Fibroblast of lung (primary cell): ENCODE measurements around the gene ZNF512. TPM values are rescaled to one million over a fixed set of nuclear protein-coding genes. Genes with fewer than 3 reads are reported as not detected.
A peak's percentile ranks its signal among the peaks of the same experiment; 100 is the strongest.

Experiments used
- DNase-seq, 2 donors: peaks; one replicate each; pipeline versions ENCODE4 v3.0.0 to v3.0.0-alpha.2; 2010; ENCODE audit warnings: low read depth in 2 of 2
- H2AFZ ChIP-seq: 2 replicates; pipeline ENCODE4 v1.5.1; 2012; ENCODE audit warnings: low read length, control low read depth, inconsistent platforms
- H3K27ac ChIP-seq: 2 replicates; pipeline ENCODE4 v1.5.1; 2011; ENCODE audit warnings: low read length, control low read depth; ENCODE audit not compliant: insufficient read depth
- H3K27me3 ChIP-seq: 2 replicates; pipeline ENCODE4 v1.5.1; 2011; ENCODE audit warnings: mild to moderate bottlenecking, low read length; ENCODE audit not compliant: control insufficient read depth, insufficient read depth
- H3K36me3 ChIP-seq: 2 replicates; pipeline ENCODE4 v1.5.1; 2011; ENCODE audit warnings: low read length; ENCODE audit not compliant: control insufficient read depth, insufficient read depth
- H3K4me1 ChIP-seq: 2 replicates; pipeline ENCODE4 v1.5.1; 2011; ENCODE audit warnings: low read length; ENCODE audit not compliant: control insufficient read depth, insufficient read depth; ENCODE audit errors: extremely low read depth
- H3K4me2 ChIP-seq: 2 replicates; pipeline ENCODE4 v1.5.1; 2011; ENCODE audit warnings: low read length, control low read depth; ENCODE audit not compliant: insufficient read depth; ENCODE audit errors: extremely low read depth
- H3K4me3 ChIP-seq, 4 experiments: fragments of 200-600 bp in 1 of 4; sonication (generic) in 1 of 4; replicated peaks in 1 of 4; 2 replicates each; pipeline ENCODE4 v1.5.1; 2011 to 2016; ENCODE audit warnings: low read length in 4 of 4, low read depth in 3 of 4, mild to moderate bottlenecking in 3 of 4, control low read depth in 2 of 4, inconsistent platforms in 1 of 4, mixed read lengths in 1 of 4; ENCODE audit not compliant: insufficient read depth in 1 of 4; ENCODE audit errors: control extremely low read depth in 1 of 4
- H3K79me2 ChIP-seq: 2 replicates; pipeline ENCODE4 v1.5.1; 2012; ENCODE audit warnings: mild to moderate bottlenecking, low read length, inconsistent platforms; ENCODE audit not compliant: control insufficient read depth, insufficient read depth
- H3K9ac ChIP-seq: 2 replicates; pipeline ENCODE4 v1.5.1; 2011; ENCODE audit warnings: mild to moderate bottlenecking, low read length, control low read depth; ENCODE audit not compliant: insufficient read depth
- H3K9me3 ChIP-seq: 2 replicates; pipeline ENCODE4 v1.5.1; 2012; ENCODE audit warnings: low read depth, low read length; ENCODE audit not compliant: control insufficient read depth, insufficient read depth
- H4K20me1 ChIP-seq: 2 replicates; pipeline ENCODE4 v1.5.1; 2011; ENCODE audit warnings: low read length; ENCODE audit not compliant: control insufficient read depth, insufficient read depth; ENCODE audit errors: extremely low read depth
- EZH2 ChIP-seq: IDR thresholded peaks from 2 replicates; pipeline ENCODE4 v1.5.1; 2012; ENCODE audit warnings: low read length, control low read depth, mild to moderate bottlenecking; ENCODE audit errors: missing control alignments
- polyA plus RNA-seq, 2 donors: library from polyadenylated mRNA; depleted of rRNA in 1 of 2; stranded (reverse) in 1 of 2; unstranded in 1 of 2; fragments of >200 nt; gene quantifications; 2 replicates each; pipeline ENCODE4 v1.2.1, GENCODE V29; 2011 to 2012; ENCODE audit warnings: missing spikeins in 1 of 2
- total RNA-seq: library from RNA; depleted of rRNA; stranded (reverse); fragments of >200 nt; gene quantifications from 2 replicates; pipeline ENCODE4 v1.2.1, GENCODE V29; 2014
- TF ChIP-seq, protein P1 (sequence below), 2 donors: IDR thresholded peaks in 1 of 2; conservative IDR thresholded peaks in 1 of 2; 1 replicate in 1 of 2; 2 replicates in 1 of 2; pipeline ENCODE4 v1.5.1; 2011 to 2012; ENCODE audit warnings: low read length in 2 of 2, control low read depth in 1 of 2, inconsistent platforms in 1 of 2, low read depth in 1 of 2, mild to moderate bottlenecking in 1 of 2

ZNF512 gene
- total and polyA plus RNA-seq, 2 donors (not counting 1 experiment from before 2014, with no cell fraction given) = 23.6 to 36.6 TPM

DNA sequence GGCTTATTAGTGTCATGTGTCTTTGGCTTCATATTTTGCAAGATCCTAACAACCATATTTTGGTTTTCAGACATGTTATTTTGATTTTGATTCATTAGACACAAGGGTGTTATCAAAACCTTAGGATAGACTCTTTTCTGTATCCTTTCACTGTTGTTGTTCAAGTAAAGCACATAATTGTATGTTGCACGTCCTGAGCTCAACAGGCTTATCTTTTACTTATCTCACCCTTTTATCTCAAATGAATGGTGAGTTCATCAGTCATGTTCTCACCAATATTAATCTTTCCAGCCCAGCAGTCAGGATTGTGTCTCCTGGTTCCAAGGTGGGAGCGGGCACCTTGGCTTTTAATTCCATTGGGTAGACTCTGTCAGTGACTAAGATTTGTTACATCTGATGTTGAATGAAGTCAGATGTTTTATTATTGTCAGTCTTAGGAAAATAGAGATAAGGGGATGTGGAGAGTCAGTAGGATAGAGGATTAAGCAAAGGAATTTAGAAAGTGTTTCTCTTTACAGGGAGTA is 57.9 kb downstream of the ZNF512 start:
- H4K20me1 ChIP-seq = no peaks in the 10 kb centered on the region
- no peaks in the 10 kb centered on the region for H3K27me3 ChIP-seq
- DNase-seq = peak in 1 of 2 donors; percentile 42
- TF ChIP-seq, protein P1, sequence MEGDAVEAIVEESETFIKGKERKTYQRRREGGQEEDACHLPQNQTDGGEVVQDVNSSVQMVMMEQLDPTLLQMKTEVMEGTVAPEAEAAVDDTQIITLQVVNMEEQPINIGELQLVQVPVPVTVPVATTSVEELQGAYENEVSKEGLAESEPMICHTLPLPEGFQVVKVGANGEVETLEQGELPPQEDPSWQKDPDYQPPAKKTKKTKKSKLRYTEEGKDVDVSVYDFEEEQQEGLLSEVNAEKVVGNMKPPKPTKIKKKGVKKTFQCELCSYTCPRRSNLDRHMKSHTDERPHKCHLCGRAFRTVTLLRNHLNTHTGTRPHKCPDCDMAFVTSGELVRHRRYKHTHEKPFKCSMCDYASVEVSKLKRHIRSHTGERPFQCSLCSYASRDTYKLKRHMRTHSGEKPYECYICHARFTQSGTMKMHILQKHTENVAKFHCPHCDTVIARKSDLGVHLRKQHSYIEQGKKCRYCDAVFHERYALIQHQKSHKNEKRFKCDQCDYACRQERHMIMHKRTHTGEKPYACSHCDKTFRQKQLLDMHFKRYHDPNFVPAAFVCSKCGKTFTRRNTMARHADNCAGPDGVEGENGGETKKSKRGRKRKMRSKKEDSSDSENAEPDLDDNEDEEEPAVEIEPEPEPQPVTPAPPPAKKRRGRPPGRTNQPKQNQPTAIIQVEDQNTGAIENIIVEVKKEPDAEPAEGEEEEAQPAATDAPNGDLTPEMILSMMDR (conservative IDR thresholded peaks at IDR 0.05 in 1 of 2, IDR thresholded peaks at IDR 0.05 in 1 of 2; ENCODE audit: low read depth in 1 of 2, low read length in 2 of 2) = no peak
- no peak for TF ChIP-seq EZH2
- H3K4me2 ChIP-seq = no peak overlapping the region
- no peak overlapping the region for H3K9ac ChIP-seq
- H3K4me3 ChIP-seq = no peak overlapping the region
- no peaks in the 10 kb centered on the region for H3K4me1 ChIP-seq
- H3K36me3 ChIP-seq = peaks cover 4% of the 10 kb centered on the region
- H3K27ac ChIP-seq = no peak overlapping the region
- H3K9me3 ChIP-seq = no peaks in the 10 kb centered on the region
- H2AFZ ChIP-seq = no peak overlapping the region
- H3K79me2 ChIP-seq = no peaks in the 10 kb centered on the region

DNA sequence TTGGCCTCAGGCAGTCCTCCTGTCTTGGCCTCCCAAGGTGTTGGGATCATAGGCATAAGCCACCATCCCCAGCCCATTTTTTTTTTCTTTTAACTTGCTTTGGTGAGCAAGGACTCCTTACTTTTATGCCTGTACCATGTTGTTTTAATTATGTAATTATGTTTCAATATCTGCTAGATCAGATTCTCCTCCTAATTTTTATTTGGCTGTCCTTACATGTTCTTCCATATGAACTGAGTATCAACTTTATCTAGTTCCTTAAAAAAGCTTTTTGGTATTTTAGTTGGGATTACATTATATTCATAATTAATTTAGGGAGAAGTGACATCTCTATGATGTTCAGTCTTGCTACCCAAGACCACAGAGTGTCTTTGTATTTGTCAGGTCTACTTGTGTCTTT is 62.4 kb downstream of the ZNF512 start:
- Histone ChIP-seq H3K4me3 (no peak overlapping the region), H2AFZ (no peak overlapping the region), H3K9ac (no peak overlapping the region), H3K9me3 (no peaks in the 10 kb centered on the region), H3K79me2 (no peaks in the 10 kb centered on the region), H3K4me1 (no peaks in the 10 kb centered on the region), H3K4me2 (no peak overlapping the region), H3K27ac (no peak overlapping the region), H3K36me3 (peaks cover 5% of the 10 kb centered on the region), H4K20me1 (no peaks in the 10 kb centered on the region), H3K27me3 (no peaks in the 10 kb centered on the region)
- no peak for TF ChIP-seq EZH2
- TF ChIP-seq, protein P1 (conservative IDR thresholded peaks at IDR 0.05 in 1 of 2, IDR thresholded peaks at IDR 0.05 in 1 of 2; ENCODE audit: low read depth in 1 of 2, low read length in 2 of 2) = no peak
- no peak for DNase-seq

DNA sequence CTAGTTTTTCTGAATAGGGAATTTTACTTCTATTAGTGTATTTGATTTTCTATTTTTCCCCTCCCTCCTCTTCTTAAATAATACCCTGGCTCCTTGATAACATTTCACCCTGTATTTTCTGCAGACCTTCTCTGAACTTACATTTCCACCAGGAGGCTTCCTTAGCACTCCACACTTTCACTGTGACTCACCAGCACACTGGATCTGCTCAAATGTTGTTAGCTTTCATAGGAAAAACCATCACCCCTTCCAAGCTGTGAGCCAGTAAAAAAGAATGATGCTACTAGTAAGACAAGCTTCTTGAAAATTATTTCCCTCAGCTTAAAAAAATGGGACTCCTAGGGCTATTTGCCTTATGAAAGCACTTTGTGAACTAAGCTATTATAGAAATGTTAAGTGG is 64.4 kb downstream of the ZNF512 start:
- TF ChIP-seq, protein P1 (conservative IDR thresholded peaks at IDR 0.05 in 1 of 2, IDR thresholded peaks at IDR 0.05 in 1 of 2; ENCODE audit: low read depth in 1 of 2, low read length in 2 of 2) = no peak
- H3K79me2 ChIP-seq = no peaks in the 10 kb centered on the region
- no peak overlapping the region for H3K4me3 ChIP-seq
- no peak overlapping the region for H2AFZ ChIP-seq
- H3K9me3 ChIP-seq = no peaks in the 10 kb centered on the region
- no peaks in the 10 kb centered on the region for H4K20me1 ChIP-seq
- H3K27ac ChIP-seq = no peak overlapping the region
- H3K9ac ChIP-seq = no peak overlapping the region
- H3K4me2 ChIP-seq = no peak overlapping the region
- H3K4me1 ChIP-seq = no peaks in the 10 kb centered on the region
- DNase-seq = peak in 1 of 2 donors; percentile 62
- H3K36me3 ChIP-seq = peaks cover 5% of the 10 kb centered on the region
- no peaks in the 10 kb centered on the region for H3K27me3 ChIP-seq
